ENCODE results near the gene CSNK1D. TPM values are rescaled to one million over a fixed set of nuclear protein-coding genes. Genes with fewer than 3 reads are reported as not detected.
"Not testable (repeated sequence)": the region's sequence is repeated elsewhere in the genome, so short reads cannot be mapped to it uniquely, and the experiment has no call there.

The CSNK1D gene
- total and polyA plus RNA-seq, 5 donors from 2014 or later = 41.2 to 333 (median 49.0) TPM

DNA sequence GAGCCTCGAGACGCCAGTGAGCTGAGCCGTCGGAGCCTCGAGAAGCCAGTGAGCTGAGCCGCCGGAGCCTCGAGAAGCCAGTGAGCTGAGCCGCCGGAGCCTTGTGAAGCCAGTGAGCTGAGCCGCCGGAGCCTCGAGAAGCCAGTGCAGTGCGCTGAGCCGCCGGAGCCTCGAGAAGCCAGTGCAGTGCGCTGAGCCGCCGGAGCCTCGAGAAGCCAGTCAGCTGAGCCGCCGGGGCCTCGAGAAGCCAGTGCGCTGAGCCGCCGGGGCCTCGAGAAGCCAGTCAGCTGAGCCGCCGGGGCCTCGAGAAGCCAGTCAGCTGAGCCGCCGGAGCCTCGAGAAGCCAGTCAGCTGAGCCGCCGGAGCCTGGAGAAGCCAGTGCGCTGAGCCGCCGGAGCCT, 19.4 kb downstream of the CSNK1D start:
- not testable (repeated sequence) for H3K9me3 Mint-ChIP-seq; H3K9me3 ChIP-seq (ENCODE audit: control insufficient read depth in 2 of 2, low read length in 2 of 2); H3K4me3 Mint-ChIP-seq; H3K27ac ChIP-seq (ENCODE audit: insufficient read depth, low read length, poor library complexity, severe bottlenecking); H3K4me3 ChIP-seq (ENCODE audit: low read depth, low read length); H3K27me3 Mint-ChIP-seq; ATAC-seq (ENCODE audit: low read depth in 2 of 2); H3K27ac Mint-ChIP-seq; DNase-seq; H3K27me3 ChIP-seq (ENCODE audit: control insufficient read depth, insufficient read depth, low read length); H3K4me1 ChIP-seq (ENCODE audit: control insufficient read depth, insufficient read depth, low read length, poor library complexity, severe bottlenecking)
- H3K36me3 ChIP-seq (ENCODE audit: control insufficient read depth, insufficient read depth, low read length) = peaks cover 74% of the 10 kb centered on the region
- peaks cover 46% of the 10 kb centered on the region for H3K36me3 Mint-ChIP-seq
- peaks cover 7 to 22% (median 16%) of the 10 kb centered on the region in 4 donors for H3K4me1 Mint-ChIP-seq

DNA sequence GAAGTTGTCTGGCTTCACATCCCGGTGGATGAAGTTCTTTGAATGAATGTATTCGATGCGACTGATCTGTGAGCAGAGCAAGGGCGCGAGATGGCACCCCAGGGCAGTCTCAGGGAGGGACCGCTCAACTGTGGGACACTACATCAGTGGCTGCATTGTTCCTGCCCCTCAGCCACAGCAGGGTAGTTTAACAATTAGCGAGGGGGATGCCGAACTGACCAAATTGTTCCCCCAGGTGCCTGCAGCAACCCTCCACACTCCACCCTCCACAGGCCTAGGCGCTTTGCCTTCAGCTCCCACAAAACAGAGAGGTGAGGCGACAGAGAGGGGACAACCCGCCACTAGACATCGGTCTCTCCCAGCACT, 20.3 kb downstream of the CSNK1D start:
- Mint-ChIP-seq H3K9me3 (peaks cover 0 to 1% (median 0%) of the 10 kb centered on the region in 7 donors), H3K4me3 (no peak overlapping the region), H3K36me3 (peaks cover 42% of the 10 kb centered on the region), H3K4me1 (peaks cover 7 to 22% (median 13%) of the 10 kb centered on the region in 4 donors), H3K27me3 (no peaks in the 10 kb centered on the region), H3K27ac (no peak overlapping the region)
- Histone ChIP-seq H3K4me1 (ENCODE audit: control insufficient read depth, insufficient read depth, low read length, poor library complexity, severe bottlenecking) (no peaks in the 10 kb centered on the region), H3K9me3 (ENCODE audit: control insufficient read depth in 2 of 2, low read length in 2 of 2) (no peaks in the 10 kb centered on the region), H3K36me3 (ENCODE audit: control insufficient read depth, insufficient read depth, low read length) (peaks cover 75% of the 10 kb centered on the region), H3K27me3 (ENCODE audit: control insufficient read depth, insufficient read depth, low read length) (no peaks in the 10 kb centered on the region), H3K27ac (ENCODE audit: insufficient read depth, low read length, poor library complexity, severe bottlenecking) (no peak overlapping the region), H3K4me3 (ENCODE audit: low read depth, low read length) (no peak overlapping the region)
- DNase-seq (no peak), ATAC-seq (ENCODE audit: low read depth in 2 of 2) (no peak)

DNA sequence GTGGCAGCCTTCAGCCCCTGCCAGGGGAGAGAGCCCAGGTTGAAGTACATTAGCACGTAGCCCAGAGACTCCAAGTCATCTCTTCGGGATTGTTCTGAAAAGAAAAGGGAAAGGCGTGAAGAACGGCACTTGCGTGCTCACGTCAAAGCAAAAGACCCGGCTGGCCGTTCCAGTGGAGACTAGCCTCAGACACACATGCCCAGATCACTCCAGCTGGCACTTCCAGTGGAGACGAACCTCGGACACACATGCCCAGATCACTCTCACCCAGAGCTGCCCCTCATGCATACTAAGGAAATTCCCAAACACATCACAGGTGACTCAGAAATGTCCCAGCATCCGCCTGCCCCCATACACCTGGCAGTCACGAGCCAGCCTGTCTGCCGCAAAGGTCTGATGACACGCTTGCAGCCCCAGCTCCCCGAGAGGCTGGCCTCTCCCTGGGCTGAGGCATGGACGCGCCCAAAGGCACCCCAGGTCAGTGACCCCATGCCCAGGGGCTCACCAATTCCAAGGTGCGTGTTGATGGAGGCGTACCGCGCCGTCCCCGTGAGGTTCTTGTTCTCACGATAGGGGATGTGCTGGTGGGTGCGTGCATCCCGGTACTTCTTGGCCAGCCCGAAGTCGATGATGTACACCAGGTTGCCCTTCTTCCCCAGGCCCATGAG, 20.9 kb downstream of the CSNK1D start:
- Mint-ChIP-seq H3K4me3 (peak overlapping the region in 1 of 4 donors; percentile 76), H3K36me3 (peaks cover 47% of the 10 kb centered on the region), H3K9me3 (peaks cover 0 to 2% (median 0%) of the 10 kb centered on the region in 7 donors), H3K4me1 (peaks cover 7 to 20% (median 12%) of the 10 kb centered on the region in 4 donors), H3K27me3 (no peaks in the 10 kb centered on the region), H3K27ac (peak overlapping the region in 1 of 3 donors; percentile 43)
- DNase-seq (no peak), ATAC-seq (ENCODE audit: low read depth in 2 of 2) (no peak)
- Histone ChIP-seq H3K27me3 (ENCODE audit: control insufficient read depth, insufficient read depth, low read length) (no peaks in the 10 kb centered on the region), H3K4me1 (ENCODE audit: control insufficient read depth, insufficient read depth, low read length, poor library complexity, severe bottlenecking) (no peaks in the 10 kb centered on the region), H3K27ac (ENCODE audit: insufficient read depth, low read length, poor library complexity, severe bottlenecking) (no peak overlapping the region), H3K9me3 (ENCODE audit: control insufficient read depth in 2 of 2, low read length in 2 of 2) (no peaks in the 10 kb centered on the region), H3K36me3 (ENCODE audit: control insufficient read depth, insufficient read depth, low read length) (peaks cover 76% of the 10 kb centered on the region), H3K4me3 (ENCODE audit: low read depth, low read length) (no peak overlapping the region)

DNA sequence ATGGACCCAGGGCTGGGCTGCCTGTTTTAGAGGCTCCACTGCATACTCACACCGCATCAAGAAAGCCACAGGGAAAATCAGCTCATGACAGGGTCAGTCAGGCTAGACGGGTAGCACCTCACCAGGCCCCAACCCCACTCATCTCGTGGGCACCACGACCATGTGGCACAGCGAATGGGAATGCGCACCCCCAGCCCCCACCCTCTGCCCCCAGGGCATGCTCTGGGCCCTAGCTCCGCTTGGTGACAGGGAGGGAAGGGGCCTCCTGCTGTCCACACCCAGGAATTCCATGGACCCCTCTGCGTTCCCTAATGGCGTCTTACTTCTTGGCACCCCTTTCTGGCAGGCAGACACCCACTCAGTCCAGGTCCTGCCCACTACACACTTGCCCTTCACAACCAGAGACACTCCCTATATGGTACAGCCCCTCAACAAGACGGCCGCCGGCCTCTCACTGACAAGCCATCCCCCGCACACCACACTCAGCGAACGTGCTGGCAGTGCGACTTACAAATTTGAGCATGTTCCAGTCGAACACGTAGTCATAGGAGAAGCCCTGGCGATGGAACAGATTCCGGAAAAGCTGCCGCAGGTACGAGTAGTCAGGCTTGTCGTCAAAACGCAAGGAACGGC, 22.5 kb downstream of the CSNK1D start:
- Histone ChIP-seq H3K36me3 (ENCODE audit: control insufficient read depth, insufficient read depth, low read length) (peaks cover 84% of the 10 kb centered on the region), H3K4me3 (ENCODE audit: low read depth, low read length) (no peak overlapping the region), H3K4me1 (ENCODE audit: control insufficient read depth, insufficient read depth, low read length, poor library complexity, severe bottlenecking) (peaks cover 3% of the 10 kb centered on the region), H3K27me3 (ENCODE audit: control insufficient read depth, insufficient read depth, low read length) (no peaks in the 10 kb centered on the region), H3K27ac (ENCODE audit: insufficient read depth, low read length, poor library complexity, severe bottlenecking) (no peak overlapping the region), H3K9me3 (ENCODE audit: control insufficient read depth in 2 of 2, low read length in 2 of 2) (no peaks in the 10 kb centered on the region)
- H3K36me3 Mint-ChIP-seq = peaks cover 36% of the 10 kb centered on the region
- ATAC-seq (ENCODE audit: low read depth in 2 of 2) (no peak), DNase-seq (no peak)
- no peaks in the 10 kb centered on the region for H3K27me3 Mint-ChIP-seq
- H3K4me3 Mint-ChIP-seq = peak overlapping the region in 1 of 4 donors; percentile 61
- H3K9me3 Mint-ChIP-seq = peaks cover 0 to 2% (median 0%) of the 10 kb centered on the region in 7 donors
- peaks cover 0 to 6% (median 6%) of the 10 kb centered on the region in 4 donors for H3K4me1 Mint-ChIP-seq
- no peak overlapping the region for H3K27ac Mint-ChIP-seq

DNA sequence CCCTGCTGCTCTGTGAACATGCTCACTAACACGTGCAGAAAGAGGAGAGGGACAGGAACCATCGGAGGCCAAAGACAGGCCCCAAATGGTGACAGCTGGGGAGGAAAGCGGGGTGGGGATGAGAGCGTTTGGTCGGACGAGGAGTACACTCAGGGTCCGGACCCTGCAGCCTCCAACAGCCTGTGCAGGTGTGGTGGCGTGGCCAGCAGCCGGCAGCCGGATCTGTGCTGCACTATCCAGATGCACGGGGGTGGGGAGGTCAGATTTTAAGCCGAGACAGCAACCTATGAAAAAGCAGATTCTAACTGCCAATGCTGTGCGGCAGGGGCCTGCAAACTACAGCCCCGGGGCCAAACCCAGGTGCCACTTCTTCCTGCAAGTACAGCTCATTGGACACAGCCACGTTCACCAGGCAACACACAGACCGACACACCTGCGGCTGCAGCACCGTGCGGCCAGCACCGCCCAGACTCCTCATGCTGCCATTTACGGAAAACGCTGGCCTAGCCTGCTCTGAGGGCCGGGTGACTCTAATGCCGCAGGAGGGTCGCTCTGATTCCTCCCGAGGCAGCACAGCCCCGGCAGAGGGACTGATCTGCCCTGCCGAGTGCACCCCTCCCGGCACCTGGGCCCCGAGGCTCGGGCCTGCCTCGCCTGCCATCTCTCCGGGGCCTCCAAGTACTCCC, 23.5 kb downstream of the CSNK1D start:
- H3K4me3 Mint-ChIP-seq = no peak overlapping the region
- Histone ChIP-seq H3K27ac (ENCODE audit: insufficient read depth, low read length, poor library complexity, severe bottlenecking) (no peak overlapping the region), H3K9me3 (ENCODE audit: control insufficient read depth in 2 of 2, low read length in 2 of 2) (no peaks in the 10 kb centered on the region), H3K36me3 (ENCODE audit: control insufficient read depth, insufficient read depth, low read length) (peaks cover 83% of the 10 kb centered on the region), H3K27me3 (ENCODE audit: control insufficient read depth, insufficient read depth, low read length) (no peaks in the 10 kb centered on the region), H3K4me3 (ENCODE audit: low read depth, low read length) (no peak overlapping the region), H3K4me1 (ENCODE audit: control insufficient read depth, insufficient read depth, low read length, poor library complexity, severe bottlenecking) (peaks cover 3% of the 10 kb centered on the region)
- H3K4me1 Mint-ChIP-seq = peaks cover 0 to 4% (median 1%) of the 10 kb centered on the region in 4 donors
- no peaks in the 10 kb centered on the region for H3K27me3 Mint-ChIP-seq
- H3K9me3 Mint-ChIP-seq = peaks cover 0 to 2% (median 0%) of the 10 kb centered on the region in 7 donors
- H3K36me3 Mint-ChIP-seq = peaks cover 28% of the 10 kb centered on the region
- ATAC-seq (ENCODE audit: low read depth in 2 of 2) = no peak
- no peak for DNase-seq
- H3K27ac Mint-ChIP-seq = no peak overlapping the region

DNA sequence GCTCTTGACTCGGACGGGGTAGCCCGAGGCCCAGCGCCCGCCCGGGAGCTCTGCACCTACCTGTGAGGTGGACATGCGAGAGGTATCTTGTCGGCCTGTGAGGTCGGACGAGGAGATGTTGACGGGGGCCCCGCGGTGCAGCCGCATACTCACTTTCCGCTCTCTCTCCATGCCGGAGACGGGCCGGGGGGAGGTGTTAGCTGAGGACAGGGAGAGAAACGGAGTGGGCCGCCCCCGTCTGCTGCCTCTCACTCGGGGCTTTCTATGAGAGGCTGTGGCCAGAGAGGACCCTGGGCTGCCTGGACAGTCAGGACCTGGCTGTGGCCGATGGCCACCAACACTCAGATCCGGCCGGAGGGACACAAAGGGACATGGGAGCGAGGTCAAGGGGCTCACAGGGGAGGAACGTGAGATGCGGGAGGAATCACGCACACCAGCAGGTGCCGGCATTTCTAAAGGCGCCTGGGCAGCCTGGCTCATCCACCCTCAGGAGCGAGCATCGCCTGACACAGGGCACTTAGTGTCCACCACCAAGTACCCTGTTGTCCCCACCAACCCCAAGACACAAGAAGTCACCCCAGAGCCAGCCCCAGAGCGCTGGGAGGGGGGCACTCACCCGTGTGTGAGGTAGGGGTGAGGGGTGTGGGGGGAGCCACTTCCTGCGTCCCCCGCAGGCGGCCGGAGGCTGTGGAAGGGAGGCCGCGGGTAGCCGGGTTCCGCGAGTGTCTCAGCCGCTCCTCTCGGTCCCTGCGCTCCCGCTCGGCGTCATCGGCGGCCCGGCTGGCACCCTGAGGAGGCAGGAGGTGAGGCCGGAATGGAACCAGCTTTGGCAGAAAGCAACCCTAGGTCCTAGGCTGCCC, 24.5 kb downstream of the CSNK1D start:
- Histone ChIP-seq H3K27me3 (ENCODE audit: control insufficient read depth, insufficient read depth, low read length) (no peaks in the 10 kb centered on the region), H3K4me1 (ENCODE audit: control insufficient read depth, insufficient read depth, low read length, poor library complexity, severe bottlenecking) (peaks cover 3% of the 10 kb centered on the region), H3K27ac (ENCODE audit: insufficient read depth, low read length, poor library complexity, severe bottlenecking) (no peak overlapping the region), H3K36me3 (ENCODE audit: control insufficient read depth, insufficient read depth, low read length) (peaks cover 92% of the 10 kb centered on the region), H3K4me3 (ENCODE audit: low read depth, low read length) (no peak overlapping the region), H3K9me3 (ENCODE audit: control insufficient read depth in 2 of 2, low read length in 2 of 2) (no peaks in the 10 kb centered on the region)
- Mint-ChIP-seq H3K9me3 (peaks cover 0 to 2% (median 0%) of the 10 kb centered on the region in 7 donors), H3K4me3 (peak overlapping the region in 1 of 4 donors; percentile 80), H3K4me1 (peaks cover 3 to 11% (median 6%) of the 10 kb centered on the region in 4 donors), H3K36me3 (peaks cover 34% of the 10 kb centered on the region), H3K27me3 (no peaks in the 10 kb centered on the region), H3K27ac (no peak overlapping the region)
- ATAC-seq (ENCODE audit: low read depth in 2 of 2) (no peak), DNase-seq (no peak)

DNA sequence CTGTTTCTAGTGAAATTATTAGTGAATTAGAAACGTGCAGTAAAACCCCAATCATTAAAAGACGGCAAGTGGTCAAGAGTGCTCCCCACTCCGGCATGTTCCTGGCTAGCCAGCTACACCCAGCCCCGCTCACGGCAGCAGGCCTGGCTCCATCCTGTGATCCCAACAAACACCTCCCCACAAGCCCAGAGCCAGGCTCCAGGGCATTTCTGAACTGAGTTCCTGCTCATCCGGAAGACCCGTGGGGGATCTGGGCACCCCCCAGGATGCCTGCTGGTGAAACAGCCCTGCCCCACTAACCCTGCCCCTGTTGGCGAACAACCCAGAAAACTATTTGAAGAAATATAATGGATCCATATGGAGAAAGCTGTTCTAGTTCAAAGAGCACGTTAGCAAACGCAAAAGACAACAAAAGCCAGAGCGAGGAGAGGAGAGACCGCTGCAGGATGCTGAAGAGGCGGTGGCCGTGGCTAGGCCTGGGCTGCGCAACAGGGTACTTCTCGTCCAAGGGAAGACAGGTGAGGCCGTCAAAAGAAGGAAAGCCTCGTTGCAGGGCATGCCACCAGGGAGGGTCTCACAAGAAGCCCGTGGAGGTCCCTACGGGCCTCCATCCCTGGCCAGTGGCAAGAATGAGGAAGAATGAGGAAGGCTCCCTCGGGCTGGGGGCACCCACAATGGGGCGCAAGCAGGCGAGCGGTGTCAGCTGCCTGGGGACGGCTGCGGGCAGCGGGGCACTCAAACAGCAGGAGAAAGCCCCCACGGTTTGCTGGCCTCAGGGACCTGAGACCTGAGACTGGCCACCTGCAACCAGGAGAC, 25.4 kb downstream of the CSNK1D start:
- Histone ChIP-seq H3K36me3 (ENCODE audit: control insufficient read depth, insufficient read depth, low read length) (peaks cover 96% of the 10 kb centered on the region), H3K27me3 (ENCODE audit: control insufficient read depth, insufficient read depth, low read length) (no peaks in the 10 kb centered on the region), H3K4me1 (ENCODE audit: control insufficient read depth, insufficient read depth, low read length, poor library complexity, severe bottlenecking) (peaks cover 3% of the 10 kb centered on the region), H3K4me3 (ENCODE audit: low read depth, low read length) (no peak overlapping the region), H3K27ac (ENCODE audit: insufficient read depth, low read length, poor library complexity, severe bottlenecking) (no peak overlapping the region), H3K9me3 (ENCODE audit: control insufficient read depth in 2 of 2, low read length in 2 of 2) (no peaks in the 10 kb centered on the region)
- no peak overlapping the region for H3K4me3 Mint-ChIP-seq
- peaks cover 4 to 13% (median 7%) of the 10 kb centered on the region in 4 donors for H3K4me1 Mint-ChIP-seq
- H3K27me3 Mint-ChIP-seq = no peaks in the 10 kb centered on the region
- H3K27ac Mint-ChIP-seq = no peak overlapping the region
- peaks cover 0 to 2% (median 0%) of the 10 kb centered on the region in 7 donors for H3K9me3 Mint-ChIP-seq
- H3K36me3 Mint-ChIP-seq = peaks cover 33% of the 10 kb centered on the region
- no peak for DNase-seq
- no peak for ATAC-seq (ENCODE audit: low read depth in 2 of 2)
